ENCODE results near the gene C7.

GRCh38 chr5:40999142-40999541, 89.8 kb downstream of the C7 start:
- TF ChIP-seq POLR2AphosphoS5 (IDR thresholded peaks at IDR 0.05; ENCODE audit: low read depth, low read length) (no peak), SIN3A (IDR thresholded peaks at IDR 0.05; ENCODE audit: borderline replicate concordance, insufficient read depth, low read length) (no peak), REST (IDR thresholded peaks at IDR 0.05; ENCODE audit: insufficient read depth in 1 of 2, low read depth in 2 of 2, low read length in 2 of 2) (no peak)

All from PFSK-1 (cell line).